CD1c-positive myeloid dendritic cell (primary cell): Measurements from ENCODE around the gene SFXN1.

Experiments
- DNase-seq: peaks from one replicate; pipeline ENCODE4 v3.0.0-alpha.2; 2016; ENCODE audit errors: extremely low spot score

The SFXN1 gene

DNA sequence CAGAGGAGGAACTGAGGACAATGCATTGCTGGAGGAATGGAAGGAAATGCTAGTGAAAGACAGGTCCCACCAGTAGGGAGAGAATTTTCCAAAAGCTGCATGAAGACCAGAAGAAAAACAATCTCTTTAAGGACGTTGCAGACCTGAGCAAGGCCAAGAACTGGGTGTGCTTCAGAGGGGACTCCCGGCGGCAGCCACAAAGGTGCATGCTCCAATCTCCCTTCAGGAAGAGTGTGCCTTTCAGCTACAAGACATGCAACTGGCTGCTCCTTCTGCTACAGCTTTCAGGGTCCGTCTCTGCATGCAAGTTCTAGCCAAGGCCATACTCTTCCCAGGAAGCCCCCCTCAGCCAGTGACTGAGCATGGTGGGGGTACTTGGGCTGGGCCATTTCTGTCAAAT, 62.9 kb downstream of the SFXN1 start:
- DNase-seq, result no peak

DNA sequence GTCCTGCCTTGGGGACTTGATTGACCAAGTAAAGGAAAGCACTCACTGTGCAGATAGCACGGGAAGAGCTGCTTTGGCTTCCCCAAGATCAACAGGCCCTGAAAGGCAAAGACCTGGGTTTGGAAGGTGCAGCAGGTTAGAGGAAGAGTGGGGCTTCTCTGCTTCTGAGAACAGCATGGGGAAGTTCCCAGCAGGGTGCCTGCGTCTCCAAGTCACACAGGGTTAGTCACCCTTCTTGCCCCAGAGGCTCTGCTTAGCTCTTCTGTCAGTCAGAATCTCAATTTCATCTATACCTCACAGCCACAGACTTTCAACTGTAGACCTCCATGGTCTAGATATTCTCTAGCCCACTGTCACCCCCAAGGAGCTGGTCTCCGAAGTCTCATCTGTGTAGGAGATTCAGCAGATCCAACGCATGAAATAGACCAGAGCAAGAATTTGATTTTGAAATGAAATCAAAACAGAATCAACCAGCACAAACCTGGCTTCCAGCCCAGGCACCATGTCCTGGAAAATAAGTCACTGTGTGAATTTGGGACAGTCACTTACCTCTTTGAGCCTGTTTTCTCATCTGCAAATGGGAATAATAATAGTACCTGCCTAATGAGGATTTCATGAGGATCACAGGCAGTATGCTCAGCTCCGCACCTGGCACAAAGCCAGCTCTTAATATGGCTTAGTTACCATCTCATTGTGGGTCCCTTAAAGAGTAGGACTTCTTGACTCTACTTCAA, 64.0 kb downstream of the SFXN1 start:
- DNase-seq, result peak; percentile 65

DNA sequence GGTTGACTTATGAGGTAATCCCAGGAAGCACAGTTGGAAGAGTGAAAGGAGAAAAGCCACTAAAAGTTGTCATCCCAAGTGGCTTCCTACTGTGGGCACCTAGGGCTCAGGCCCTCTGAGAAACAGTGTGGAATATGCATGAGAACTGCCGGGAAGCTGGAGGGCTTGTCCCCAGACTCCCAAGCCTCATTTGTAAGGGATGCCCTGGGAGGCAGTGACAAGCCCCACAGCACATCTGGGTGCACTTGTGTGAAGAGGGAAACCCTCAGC, 64.5 kb downstream of the SFXN1 start:
- no peak for DNase-seq

DNA sequence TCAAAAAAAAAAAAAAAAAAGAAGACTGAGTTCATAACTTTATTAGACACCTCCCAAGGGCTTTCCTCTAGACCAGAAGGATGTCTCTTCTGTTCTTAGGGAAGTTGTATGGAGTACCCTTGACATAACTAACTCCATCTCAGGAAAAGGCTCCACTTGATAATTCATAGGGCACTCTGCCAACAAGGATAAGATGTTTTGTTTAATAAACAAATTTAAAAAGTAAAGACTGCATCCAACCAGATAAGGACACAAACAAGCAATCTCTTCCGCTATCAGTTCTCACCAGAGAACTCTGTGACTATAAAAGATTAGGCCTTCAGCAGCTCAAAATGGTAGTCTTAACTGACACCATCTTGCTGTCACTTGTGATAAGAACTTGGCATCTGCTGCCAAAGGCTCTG, 65.8 kb downstream of the SFXN1 start:
- no peak for DNase-seq

DNA sequence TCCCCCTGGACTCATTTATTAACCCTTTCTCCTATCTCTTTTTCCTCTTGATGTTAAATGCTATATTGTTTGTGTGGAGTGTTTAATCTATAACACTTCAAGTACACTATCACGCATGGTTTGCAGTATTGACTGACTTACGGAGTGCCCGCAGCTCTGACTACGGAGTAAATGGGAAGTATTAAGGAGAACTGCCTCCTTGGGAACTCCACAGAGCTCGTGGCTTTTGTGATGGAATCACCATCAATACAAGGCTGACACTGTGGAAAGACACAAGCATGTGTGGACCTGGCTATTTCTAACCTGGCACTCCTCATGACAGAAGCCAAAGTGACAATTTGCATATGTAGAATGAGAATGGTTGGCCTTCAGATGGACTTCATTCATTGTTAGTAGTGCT, 66.2 kb downstream of the SFXN1 start:
- DNase-seq, result no peak

DNA sequence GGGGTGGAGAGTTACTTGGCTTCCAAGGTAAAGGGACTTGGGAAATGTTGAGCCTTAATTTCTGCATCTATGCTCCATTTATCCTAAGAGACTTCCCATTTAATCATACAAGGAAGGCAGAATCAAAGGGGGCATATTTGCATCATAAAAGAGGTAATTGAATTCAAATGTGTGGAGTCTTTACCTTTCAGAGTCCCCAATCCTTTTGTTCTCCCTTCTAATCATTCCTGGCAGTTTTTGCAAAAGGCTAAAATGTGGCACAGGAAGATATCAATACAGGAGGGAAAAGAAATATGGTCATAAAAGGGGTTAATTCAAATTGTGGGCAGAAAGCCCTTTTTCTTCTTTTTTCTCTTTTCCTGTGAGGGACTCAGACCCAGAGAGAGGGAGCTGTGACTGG, 69.5 kb downstream of the SFXN1 start:
- no peak for DNase-seq

DNA sequence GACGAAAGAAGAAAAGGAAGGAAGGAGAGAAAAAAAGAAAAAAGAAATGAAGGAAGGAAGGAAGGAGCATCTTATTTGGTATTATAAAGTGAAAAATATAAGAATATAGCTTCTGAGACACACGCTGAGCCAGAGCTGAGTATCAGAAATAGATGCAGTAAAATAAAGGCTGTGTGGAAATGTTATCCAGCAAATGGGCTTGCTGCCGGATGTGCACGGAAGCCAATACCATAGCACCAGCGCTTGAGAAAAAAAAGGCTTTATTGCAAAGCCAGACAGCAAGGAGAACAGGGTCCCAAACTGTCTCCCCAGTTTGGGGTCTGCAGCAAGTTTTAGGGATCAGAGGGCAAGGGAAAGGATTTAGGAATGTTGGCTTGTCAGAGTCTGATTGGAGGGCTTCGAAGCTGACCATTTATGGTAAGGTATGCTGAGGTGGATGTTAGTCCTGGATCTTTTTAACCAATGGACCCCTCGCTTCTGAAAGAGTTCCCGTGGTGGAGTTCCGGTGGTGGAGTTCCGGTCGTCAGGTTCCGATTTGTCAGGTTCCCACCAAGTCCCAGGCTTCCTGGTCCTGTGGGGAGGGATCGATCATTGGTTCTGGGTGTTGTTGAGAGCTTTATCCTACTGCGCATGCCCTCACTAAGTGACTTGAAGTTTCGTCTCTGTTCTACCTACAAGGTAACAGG, 70.4 kb downstream of the SFXN1 start:
- no peak for DNase-seq

DNA sequence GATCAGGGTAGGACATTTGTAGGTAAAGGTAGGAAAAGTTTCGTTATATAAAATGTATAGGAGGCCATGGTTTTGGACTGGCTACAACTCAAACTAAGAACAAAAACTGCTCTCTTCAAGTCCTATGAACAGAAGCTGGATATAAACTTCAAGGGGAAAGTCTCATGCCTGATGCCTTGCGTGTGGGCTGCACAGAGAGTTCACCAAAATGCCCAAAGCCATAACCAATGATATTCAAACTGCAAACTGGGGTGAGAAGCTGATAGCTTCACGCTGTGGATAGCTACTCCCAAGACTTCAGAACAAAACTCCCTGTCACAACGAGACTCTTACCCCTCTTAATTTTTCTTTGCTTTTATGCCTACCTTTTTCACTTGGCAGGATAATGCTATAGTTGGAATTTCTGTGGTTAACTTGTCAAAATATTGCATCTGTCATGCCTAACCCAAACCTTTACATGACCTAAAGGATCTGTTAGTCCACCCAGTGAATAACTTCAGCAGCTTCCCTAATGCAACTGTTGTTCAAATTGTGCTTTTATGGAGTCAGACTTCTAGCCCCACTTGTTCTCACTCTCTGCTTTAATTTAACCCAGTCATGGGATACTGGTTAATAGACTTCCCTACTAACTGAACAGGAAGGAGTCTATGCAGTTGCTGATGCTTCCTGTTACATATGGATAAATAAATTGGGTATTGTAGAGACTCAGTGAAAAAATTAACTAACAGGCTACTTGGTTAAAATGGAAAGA, 71.9 kb downstream of the SFXN1 start:
- peak; percentile 37 for DNase-seq

DNA sequence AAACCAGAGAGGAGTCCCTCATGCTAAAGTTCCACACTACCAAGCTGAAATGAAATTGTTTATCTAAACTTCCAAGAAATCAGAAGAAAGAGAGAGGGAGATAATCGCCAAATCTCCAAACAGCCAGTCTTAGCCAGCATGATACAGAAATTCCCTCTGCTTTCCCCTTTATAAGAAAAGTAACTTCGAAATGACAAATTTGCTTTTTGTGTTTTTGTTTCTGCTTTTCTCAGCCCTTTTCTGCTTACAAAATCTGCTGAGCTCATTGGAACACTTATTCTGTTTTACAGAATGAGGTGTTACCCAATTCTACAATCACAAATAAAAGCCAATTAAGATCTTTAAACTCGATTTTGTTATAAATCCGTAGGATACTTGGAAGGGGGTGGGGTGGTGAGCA, 72.9 kb downstream of the SFXN1 start:
- DNase-seq, result peak; percentile 24

DNA sequence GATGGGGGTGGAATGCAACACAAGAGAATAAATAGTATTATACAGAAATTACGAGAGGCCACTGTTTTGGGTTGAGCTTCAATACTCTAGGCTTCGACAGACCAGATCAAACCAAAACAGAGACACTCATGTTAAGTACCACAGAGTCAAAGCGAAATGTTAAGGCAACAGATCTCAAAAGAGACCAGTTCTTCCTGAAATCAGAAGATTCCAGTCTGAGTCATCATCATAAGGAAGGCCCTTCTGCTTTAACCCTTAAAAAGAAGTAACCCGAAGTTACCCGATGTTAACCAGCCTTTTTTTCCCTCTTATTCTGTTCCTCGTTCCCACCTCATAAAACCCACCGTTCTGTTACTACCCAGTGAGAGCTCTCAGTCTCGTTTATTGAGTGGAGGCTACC, 75.9 kb downstream of the SFXN1 start:
- DNase-seq, result peak; percentile 77

DNA sequence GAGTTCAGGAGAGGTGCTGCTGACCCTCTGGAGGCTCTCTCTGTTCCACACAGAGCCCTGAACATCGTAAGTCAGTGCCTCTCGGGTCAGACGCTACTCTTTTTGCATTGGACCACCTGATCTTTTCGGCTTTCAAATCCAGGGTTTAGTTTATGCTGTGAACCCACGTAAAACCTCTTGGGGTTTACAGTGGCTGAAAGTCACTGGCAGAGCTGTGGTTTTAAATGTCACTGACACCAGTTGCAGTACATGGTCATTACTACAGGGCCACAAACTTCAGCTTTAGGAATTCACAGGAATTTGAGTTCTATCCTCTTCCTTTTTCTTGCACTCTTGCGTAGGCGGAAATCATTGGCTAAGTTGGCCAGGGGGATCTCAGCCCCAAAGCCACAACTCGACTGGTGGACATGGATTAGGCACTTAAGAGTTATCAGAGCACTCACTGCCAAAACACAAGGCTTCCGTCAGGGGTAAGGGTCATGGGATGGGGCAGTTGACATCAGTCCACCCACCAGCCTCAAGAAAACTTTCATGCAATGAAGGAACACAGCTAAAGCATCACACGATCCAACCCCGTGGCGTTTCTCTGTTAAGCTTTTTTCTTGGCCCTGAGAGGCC, 76.9 kb downstream of the SFXN1 start:
- peak; percentile 86 for DNase-seq

DNA sequence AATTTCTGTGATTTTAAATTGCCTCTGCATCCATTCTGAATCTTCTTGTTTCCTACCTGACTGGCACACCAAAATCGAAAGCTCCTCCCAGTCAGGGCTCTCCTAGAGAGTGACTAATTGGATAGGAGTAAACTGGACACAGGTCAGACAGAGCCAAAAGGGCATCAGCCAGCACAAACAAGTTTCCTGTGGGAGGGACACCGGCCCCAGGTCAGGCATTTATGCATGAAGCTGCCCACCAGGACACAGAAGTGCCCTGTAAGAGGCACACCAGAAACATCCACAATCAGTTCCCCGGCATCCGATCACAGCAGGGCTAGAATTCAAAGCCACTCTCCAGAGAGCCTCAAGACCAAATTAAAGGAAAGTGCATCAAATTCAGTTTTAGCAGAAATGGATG, 78.4 kb downstream of the SFXN1 start:
- no peak for DNase-seq

DNA sequence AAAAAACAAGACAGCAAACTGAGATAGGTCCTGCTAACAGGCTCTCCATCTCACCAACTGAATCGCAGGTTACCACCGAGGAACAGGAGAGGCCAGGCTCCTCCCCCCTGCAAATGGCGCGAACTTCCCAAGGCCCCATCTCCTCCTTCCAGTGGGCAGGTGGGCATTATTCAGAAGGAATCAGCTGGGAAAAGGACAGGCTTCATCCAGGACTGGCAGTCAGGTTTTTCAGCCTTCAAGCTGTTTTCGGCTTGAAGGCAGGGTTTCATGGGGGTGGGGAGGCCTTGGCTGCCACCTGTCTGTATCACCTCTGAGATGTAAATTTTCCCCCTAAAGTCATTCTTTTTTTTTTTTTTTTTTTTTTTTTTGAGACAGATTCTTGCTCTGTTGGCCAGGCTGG, 79.4 kb downstream of the SFXN1 start:
- DNase-seq, result no peak

DNA sequence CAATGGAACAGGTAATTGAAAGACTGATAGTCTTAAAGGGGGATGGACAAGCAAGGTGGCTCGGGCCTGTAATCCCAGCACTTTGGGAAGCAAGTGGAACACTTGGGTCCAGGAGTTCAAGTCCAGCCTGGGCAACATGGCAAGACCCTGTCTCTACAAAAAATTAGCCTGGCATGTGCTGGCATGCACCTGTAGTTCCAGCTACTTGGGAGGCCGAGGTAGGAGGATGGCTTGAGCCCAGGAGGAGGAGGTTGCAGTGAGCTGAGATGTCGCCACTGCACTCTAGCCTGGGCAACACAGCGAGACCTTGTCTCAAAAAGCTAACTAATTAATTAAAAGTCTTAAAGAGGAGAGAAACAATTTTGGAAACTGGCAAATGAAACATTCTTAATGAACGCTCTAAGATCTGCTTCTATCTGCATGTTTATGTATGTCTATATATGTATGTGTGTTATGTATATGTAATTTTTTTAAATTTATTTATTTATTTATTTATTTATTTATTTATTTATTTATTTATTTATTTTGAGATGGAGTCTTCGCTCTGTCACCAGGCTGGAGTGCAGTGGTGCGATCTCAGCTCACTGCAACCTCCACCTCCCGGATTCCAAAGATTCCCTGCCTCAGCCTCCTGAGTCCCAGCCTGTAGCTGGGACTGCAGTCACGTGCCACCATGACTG, 80.6 kb downstream of the SFXN1 start:
- DNase-seq, result no peak

DNA sequence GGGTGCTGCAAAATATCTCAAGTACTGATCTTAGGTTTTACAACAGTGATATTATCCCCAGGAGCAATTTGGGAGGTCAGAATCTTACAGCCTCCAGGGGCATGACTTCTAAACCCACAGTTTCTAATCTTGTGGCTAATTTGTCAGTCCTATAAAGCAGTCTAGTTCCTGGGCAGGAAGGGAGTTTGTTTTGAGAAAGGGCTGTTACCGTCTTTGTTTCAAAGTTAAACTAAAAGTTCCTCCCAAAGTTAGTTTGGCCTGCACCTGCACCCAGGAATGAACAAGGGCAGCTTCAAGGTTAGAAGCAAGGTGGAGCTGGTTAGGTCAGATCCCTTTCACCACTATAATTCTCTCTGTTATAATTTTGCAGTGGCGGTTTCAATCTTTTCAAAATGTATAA, 81.7 kb downstream of the SFXN1 start:
- no peak for DNase-seq

DNA sequence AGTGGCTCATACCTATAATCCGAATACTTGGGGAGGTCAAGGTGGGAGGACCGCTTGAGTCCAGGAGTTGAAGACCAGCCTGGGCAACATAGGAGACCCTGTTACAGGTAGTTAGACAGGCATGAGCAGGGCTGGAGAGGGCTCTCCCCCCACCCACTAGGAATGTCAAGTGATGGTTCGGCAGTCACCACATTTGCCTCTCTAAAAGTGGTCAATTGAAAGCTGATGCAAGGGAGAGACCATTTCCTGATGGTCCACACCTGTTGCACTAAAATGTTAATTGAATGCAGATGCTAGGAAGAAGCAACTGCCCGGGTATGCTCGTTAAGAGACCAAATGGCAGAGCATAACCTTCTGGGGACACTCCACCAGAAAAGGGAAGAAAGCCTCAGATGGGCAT, 82.7 kb downstream of the SFXN1 start:
- DNase-seq, result no peak

DNA sequence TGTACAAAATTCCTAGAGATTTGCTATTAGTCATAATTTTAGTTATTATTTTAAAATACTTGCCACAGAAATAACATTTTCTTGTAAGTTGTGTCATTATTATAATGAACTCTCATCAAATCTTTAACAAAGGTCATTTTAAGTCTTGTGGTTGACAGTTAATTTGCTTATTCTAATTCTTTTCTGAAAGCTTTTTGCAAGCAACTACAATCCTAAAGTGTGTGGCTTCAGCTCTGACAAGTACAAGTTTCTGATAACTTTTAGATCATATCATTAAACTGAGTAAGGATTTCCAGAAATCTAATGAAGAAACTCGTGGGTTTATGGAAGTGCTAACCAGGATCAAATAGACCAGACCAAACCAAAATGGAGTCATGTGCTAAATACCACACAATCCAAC, 86.4 kb downstream of the SFXN1 start:
- no peak for DNase-seq

DNA sequence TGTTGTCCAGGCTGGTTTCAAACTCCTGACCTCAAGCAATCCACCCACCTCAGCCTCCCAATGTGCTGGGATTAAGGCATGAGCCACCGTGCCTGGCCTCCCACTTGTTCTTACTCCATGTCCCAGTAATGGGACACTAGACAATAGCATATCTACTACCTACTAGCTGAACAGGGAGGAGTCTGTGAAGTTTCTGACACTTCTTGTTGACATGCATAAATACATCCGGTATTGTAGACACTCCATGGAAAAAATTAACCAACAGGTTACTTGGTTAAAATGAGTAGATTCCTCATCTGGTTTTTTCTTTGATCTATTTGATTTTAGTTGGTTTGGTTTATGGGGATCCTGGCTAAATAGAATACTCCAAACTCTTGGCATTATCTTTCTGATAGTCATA, 88.3 kb downstream of the SFXN1 start:
- no peak for DNase-seq

DNA sequence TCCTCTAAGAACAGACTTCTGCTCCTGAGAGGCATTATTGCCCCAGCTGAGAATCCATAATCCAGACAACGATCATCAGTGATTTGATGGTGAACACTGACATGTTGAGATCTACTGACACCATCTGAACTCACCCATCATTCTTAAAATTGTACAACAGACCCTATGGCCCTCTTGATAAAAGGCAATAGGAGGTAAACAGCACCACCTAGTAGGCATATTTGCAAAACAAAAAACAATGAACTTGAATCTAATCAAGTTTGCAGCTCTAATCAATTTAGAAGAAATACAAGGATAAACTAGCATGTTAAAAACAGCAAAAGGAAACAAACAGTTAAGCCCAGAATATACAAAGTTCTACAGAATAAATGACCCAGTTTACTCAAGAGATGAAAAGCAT, 89.6 kb downstream of the SFXN1 start:
- peak; percentile 13 for DNase-seq

DNA sequence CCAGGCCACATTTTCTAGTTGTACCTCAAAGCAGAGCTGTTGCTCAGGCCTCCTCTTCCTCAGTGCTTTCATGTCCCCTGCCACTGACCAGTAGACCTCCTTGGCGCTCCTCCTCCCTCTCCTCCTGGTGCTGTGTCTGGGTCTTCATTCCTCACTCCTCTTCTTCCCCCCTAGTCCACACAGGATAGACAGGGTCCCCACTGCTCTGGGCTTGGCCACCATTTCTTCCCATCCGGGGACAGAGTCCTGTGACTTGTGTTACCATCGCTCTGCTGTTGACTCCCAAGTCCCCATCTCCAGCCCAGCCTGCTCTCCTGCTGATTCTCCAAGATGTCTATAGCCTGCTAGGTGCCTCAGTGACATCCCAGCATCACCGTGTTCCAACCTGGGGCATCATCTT, 91.3 kb downstream of the SFXN1 start:
- no peak for DNase-seq

DNA sequence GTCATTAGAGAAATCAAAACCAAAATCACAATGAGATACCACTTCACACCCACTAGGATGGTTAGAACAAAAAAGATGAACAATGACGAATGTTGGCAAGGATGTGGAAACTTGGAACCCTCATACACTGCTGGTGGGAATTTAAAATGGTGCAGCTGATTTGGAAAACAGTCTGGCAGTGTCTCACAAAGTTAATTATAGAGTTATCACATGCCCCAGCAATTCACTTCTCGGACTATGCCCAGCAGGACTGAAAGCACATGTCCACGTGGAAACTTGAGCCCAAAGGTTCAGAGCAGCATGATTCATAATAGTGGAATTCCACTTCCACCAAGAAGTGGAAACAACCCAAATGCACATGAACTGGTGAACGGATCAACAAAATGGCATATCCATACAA, 94.5 kb downstream of the SFXN1 start:
- no peak for DNase-seq
